Limb (tissue), 2 donors: ENCODE measurements around the gene COA6.

ENCODE experiments used
- DNase-seq, 2 donors: peaks; one replicate each; pipeline ENCODE4 v3.0.0-alpha.2; 2016; ENCODE audit errors: extremely low spot score in 2 of 2

The COA6 gene

DNA sequence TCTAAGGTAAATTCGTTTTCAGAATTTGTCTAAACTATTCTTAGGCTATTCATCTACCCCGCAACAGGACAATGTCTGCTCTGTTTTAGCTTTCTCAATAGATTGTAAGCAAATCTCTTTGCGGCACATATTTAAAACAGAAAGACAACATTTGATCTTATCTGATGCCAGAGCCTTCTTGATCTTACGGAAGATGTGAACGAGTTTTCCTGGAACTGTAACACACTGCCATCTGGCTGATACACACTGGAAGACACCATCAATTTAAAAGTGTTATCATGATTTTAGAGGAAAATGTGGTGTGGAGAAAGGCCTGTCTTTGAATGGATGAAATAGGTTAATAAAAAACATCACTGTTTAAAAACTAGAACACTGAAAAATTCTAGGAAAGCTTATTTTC, 36.1 kb downstream of the COA6 start:
- no peak for DNase-seq

DNA sequence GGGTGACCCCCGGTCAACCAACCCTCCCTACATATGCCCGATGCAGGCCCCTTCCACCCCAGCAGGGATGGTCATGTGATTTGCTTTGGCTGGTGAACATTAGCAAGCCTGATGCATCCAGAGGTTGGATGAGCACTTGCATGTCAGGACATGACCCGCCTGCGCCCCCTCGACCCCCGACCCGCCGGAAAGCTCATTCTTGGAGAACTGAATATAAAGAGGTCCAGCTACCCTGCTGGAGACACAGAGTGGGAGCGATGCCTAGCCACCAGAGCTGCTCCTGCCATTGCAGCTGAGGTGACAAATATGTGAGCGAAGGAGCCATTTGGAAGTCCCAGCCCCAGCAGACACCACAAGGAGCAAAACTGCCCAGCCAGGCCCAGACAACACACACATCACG, 39.6 kb downstream of the COA6 start:
- DNase-seq = no peak

DNA sequence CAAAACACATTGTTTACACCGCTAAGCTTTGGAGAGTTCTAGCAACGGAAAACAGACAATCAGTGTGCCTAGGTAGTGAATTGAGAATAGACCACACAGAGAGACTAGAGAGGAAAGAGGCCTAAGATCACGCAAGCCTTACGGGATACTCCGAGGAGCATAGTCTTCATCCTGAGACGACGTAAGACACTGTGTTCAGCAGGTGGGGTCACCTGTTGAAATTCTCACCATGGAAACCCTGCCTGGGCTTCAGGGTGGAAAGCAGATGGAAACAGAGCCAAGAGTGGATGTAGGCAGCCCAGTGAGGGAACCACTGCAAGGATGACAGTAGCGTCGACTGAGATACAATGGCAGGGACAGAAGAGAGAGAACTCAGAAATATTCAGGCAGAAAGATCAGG, 40.2 kb downstream of the COA6 start:
- DNase-seq = no peak

DNA sequence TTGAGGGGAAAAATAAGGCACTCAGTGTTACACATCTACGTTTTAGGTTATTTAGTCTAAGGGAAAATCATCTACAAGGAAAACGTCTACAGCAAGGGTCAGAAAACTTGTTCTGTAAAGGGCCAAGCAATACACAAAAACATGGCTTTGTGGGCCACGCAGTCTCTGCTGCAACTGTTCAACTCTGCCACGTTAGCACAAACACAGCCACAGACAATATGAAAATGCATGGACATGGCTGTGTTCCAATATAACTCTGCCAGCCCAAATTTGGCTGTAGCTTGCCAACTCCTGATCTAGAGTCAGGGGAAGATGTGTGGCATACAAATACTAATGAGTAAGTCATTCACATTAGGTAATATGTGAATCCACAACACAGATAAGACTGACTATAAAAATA, 40.7 kb downstream of the COA6 start:
- no peak for DNase-seq

DNA sequence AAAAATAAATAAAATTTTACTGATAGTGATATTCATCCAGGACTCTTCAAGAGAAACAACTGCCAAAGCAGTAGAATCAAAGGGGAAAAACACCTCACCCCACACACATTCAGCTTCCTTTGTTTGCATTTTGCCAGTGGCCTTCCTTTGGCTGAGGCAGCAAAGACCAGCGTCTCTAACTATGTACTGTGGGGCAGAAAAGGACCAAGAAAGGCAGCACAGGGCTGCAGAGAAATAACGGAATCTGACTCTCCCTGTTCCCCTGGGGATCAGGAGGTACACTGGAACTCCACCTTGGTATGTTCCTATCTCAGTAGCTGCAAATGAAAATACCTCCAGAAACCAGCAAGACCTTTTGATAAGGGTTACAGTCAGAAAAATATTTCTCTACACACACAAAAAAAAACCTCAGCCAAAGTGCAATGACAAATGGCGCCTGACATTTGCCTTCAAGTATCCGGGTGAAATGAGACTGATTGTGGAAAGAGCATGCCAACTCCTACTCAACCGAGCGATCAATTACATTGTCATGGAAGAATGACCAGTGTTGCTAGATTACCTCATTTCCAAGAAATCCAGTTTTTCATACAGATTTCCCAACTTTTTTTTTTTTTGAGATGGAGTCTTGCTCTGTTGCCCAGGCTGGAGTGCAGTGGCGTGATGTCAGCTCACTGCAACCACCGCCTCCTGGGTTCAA, 54.8 kb downstream of the COA6 start:
- no peak for DNase-seq

DNA sequence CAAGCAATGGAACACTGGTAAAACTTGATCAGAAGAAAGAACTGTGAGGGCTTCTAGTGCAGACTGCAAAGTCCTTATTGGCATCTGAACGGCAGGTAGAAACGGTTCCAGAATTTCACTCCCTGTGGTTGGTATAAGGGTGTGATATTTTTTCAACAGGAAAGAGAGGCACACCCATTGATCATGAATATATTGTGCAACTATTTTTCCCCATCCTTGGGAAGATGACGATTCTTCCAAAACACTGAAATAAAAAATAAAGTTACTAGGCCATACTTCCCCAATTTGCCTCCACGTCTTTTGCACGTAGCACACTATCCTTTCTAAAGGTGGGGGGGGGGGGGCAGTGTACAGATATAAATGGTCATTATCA, 56.2 kb downstream of the COA6 start:
- DNase-seq = no peak

DNA sequence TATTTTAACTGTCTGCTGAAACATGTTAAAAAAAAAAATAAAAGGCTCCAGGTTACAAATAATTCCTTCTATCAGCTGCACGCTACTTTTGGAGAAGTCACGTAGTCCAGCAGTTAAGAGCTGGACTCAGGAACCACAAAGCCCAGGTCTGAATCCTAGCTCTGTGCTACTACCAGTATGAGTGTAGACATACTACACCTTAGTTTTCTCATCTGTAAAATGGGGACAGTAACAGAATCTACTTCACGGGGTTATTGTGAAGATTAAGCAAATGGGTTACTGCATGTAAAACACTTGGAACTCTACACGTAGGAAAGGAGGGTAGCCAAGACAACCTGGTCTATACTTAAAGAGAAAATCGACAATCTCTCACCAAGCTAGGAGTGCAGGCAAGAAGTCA, 57.4 kb downstream of the COA6 start:
- no peak for DNase-seq

DNA sequence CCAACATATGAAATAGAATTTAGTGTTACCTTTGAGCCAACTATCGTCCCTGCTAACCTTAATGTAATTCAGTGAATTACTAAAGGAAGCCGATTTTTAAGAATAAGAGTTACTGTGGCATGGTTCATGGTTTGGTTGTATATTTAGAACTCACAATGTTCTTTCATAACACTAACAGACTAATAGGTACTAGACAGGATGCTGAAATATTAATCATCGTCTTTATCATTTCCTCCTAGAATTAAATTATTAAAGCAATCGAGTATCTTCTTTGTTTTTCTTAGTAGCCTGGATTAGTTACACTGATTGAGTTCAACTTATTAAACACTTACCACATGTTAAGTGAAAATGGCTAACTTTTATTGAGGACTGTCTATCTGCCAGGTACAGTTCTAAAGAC, 58.0 kb downstream of the COA6 start:
- DNase-seq = no peak

DNA sequence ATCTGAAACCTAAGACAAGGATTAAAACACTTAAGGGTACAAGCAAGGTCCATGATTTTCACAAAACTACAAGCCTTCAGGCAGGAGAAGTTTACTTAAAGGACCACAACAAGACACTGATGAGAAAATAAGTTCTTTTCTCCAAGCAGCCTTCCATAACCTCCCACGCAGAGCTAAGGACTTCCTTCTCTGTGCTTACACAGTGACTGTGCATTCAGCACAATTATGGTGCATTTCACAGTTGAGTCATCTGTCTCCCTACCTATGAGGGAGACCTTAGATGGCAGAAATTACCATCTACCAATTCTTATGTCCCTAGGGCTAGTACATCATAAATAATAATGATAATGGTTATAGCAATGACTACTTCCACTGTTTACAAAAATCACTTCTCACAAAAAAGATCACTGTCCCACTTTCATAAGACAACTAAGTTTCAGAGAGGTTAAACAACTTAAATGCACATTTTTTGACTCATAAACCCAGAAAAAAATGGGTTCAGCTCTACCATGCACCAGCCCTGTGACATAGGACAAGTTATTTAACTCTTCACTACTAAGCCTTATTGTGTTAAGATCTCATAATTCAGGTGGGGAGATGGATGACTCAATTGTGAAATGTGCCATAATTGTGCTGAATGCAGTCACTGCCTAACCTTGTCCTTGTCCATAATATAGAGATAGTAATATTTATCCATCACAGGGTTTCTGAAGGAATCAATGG, 60.5 kb downstream of the COA6 start:
- no peak for DNase-seq
